Skeletal muscle tissue (tissue), 4 donors: ENCODE measurements around the gene STARD8. TPM values are rescaled to one million over a fixed set of nuclear protein-coding genes. Genes with fewer than 3 reads are reported as not detected.
"Not testable (repeated sequence)": the region's sequence is repeated elsewhere in the genome, so short reads cannot be mapped to it uniquely, and the experiment has no call there.

ENCODE experiments used
- H3K27ac ChIP-seq: one replicate; pipeline ENCODE4 v1.7.0; 2013; ENCODE audit warnings: mild to moderate bottlenecking, low read depth, low read length, inconsistent platforms
- H3K27me3 ChIP-seq, 3 donors: one replicate each; pipeline ENCODE4 v1.7.0; 2013; ENCODE audit warnings: low read length in 3 of 3; ENCODE audit not compliant: control insufficient read depth in 3 of 3, insufficient read depth in 3 of 3
- H3K36me3 ChIP-seq, 3 donors: one replicate each; pipeline ENCODE4 v1.7.0; 2013; ENCODE audit warnings: low read length in 3 of 3; ENCODE audit not compliant: control insufficient read depth in 3 of 3, insufficient read depth in 3 of 3
- H3K4me1 ChIP-seq, 3 donors: one replicate each; pipeline ENCODE4 v1.7.0; 2013; ENCODE audit warnings: low read length in 3 of 3, mild to moderate bottlenecking in 3 of 3; ENCODE audit not compliant: control insufficient read depth in 3 of 3, insufficient read depth in 3 of 3
- H3K4me3 ChIP-seq, 3 donors: one replicate each; pipeline ENCODE4 v1.7.0; 2013; ENCODE audit warnings: low read length in 3 of 3
- H3K9ac ChIP-seq, 3 donors: one replicate each; pipeline ENCODE4 v1.7.0; 2013; ENCODE audit warnings: low read length in 3 of 3, mild to moderate bottlenecking in 3 of 3, moderate library complexity in 2 of 3, low read depth in 1 of 3
- H3K9me3 ChIP-seq, 3 donors: one replicate each; pipeline ENCODE4 v1.7.0; 2013; ENCODE audit warnings: low read length in 3 of 3; ENCODE audit not compliant: control insufficient read depth in 3 of 3
- total RNA-seq: library from RNA; depleted of rRNA; stranded (reverse); fragments of >200 nt; gene quantifications from one replicate; pipeline ENCODE4 v1.2.3, GENCODE V29; 2014
- donor health status: Osteomylitis.

Gene STARD8
- total RNA-seq: 8.9 TPM

- Histone ChIP-seq H3K36me3 (no peaks in the 10 kb centered on the region), H3K27ac (no peak within 1 kb of the TSS), H3K4me1 (peaks cover 0 to 3% (median 0%) of the 10 kb centered on the region in 3 donors), H3K9me3 (no peaks in the 10 kb centered on the region), H3K9ac (peak within 1 kb of the TSS in 2 of 3 donors; percentile 23 to 25), H3K27me3 (peaks cover 0 to 9% (median 0%) of the 10 kb centered on the region in 3 donors), H3K4me3 (peak within 1 kb of the TSS in 2 of 3 donors; percentile 49 to 51)
Measured at GRCh38 chrX:68647156-68647957, at the start of gene STARD8. Gene STARD8, plus strand, starts transcription at chrX:68647666. Its CDS starts 217 bp downstream, at chrX:68647883.

- no peak overlapping the region for H3K4me3 ChIP-seq
- no peaks in the 10 kb centered on the region for H3K4me1 ChIP-seq
- no peak overlapping the region for H3K27ac ChIP-seq
- no peak overlapping the region for H3K9ac ChIP-seq
- peaks cover 0 to 8% (median 0%) of the 10 kb centered on the region in 3 donors for H3K9me3 ChIP-seq
- no peaks in the 10 kb centered on the region for H3K27me3 ChIP-seq
- H3K36me3 ChIP-seq: no peaks in the 10 kb centered on the region
Measured at GRCh38 chrX:68598841-68599240, 48.6 kb upstream of the STARD8 start.

DNA sequence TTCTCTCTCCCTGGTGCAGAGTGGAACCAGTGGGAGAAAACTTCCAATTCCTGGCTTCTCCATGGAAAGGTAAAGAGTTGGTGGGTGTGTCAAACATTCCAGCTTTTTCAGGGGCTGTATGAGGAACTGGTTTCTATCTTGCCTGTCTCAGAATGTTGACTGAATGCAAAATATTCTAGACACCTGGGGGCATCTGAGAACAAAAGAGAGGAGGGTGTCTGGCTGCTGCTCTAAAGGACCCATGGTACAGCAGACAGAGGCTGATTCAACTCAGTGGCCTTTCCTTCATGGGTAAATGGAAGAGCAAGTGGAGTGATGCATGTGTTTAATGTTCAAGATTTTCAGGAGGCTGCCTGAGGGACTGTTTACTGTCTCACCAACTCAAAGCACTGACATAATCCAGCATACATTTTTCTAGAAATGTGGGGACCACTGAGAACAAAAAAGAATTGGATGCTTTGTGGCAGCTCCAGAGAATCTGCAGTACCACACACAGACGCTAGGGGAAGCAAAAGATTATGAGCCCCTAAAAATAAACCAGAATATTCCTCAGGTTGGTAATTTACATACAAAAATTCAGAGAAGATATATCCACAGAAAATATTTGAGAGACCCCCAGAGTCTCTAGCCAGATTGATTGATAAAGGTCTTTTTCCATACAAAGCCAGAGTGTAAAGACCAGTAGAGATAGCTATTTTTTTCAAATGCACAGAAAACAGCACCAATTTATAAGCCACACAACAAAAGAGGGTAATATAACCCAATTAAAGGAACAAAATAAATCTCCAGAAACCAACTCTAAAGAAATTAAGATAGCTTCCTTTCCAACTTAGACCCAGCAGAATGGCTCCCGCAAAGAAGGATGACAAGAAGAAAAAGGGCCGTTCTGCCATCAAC lies 48.0 kb upstream of the STARD8 start:
- H3K4me3 ChIP-seq: no peak overlapping the region
- no peak overlapping the region for H3K27ac ChIP-seq
- peaks cover 0 to 8% (median 0%) of the 10 kb centered on the region in 3 donors for H3K9me3 ChIP-seq
- no peaks in the 10 kb centered on the region for H3K36me3 ChIP-seq
- H3K9ac ChIP-seq: no peak overlapping the region
- H3K27me3 ChIP-seq: no peaks in the 10 kb centered on the region
- no peaks in the 10 kb centered on the region for H3K4me1 ChIP-seq

- H3K27ac ChIP-seq, H3K9ac ChIP-seq, H3K27me3 ChIP-seq, H3K36me3 ChIP-seq, H3K4me3 ChIP-seq, H3K9me3 ChIP-seq, H3K4me1 ChIP-seq: not testable (repeated sequence)
Measured at GRCh38 chrX:68604216-68604615, 43.2 kb upstream of the STARD8 start.

- not testable (repeated sequence) for H3K4me3 ChIP-seq, H3K27me3 ChIP-seq, H3K4me1 ChIP-seq, H3K9ac ChIP-seq, H3K9me3 ChIP-seq, H3K36me3 ChIP-seq, H3K27ac ChIP-seq
Measured at GRCh38 chrX:68614733-68615132, 32.7 kb upstream of the STARD8 start.

DNA sequence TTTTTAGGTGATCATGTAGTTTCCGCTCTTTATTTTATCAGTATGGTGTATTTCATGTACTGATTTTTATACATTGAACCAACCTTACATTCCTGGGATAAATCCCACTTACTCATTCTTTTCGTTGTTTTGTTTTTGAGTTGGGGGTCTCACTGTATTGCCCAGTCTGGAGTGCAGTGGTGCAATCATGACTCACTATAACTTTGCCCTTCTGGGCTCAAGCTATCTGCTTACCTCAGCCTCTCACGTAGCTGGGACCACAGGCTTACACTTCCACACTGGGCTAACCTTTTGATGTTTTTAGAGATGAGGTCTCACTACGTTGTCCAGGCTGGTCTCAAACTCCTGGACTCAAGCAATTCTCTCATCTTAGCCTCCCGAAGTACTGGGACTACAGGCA lies 19.5 kb upstream of the STARD8 start:
- Histone ChIP-seq H3K9me3 (no peaks in the 10 kb centered on the region), H3K4me1 (no peaks in the 10 kb centered on the region), H3K4me3 (no peak overlapping the region), H3K36me3 (no peaks in the 10 kb centered on the region), H3K27ac (no peak overlapping the region), H3K9ac (no peak overlapping the region), H3K27me3 (no peaks in the 10 kb centered on the region)

- H3K4me1 ChIP-seq, H3K9ac ChIP-seq, H3K36me3 ChIP-seq, H3K9me3 ChIP-seq, H3K27ac ChIP-seq, H3K4me3 ChIP-seq, H3K27me3 ChIP-seq: not testable (repeated sequence)
Measured at GRCh38 chrX:68629936-68630335, 17.5 kb upstream of the STARD8 start.

GRCh38 chrX:68631336-68631735 lies 16.1 kb upstream of the STARD8 start:
- Histone ChIP-seq H3K9ac (no peak overlapping the region), H3K4me3 (no peak overlapping the region), H3K27ac (no peak overlapping the region), H3K9me3 (no peaks in the 10 kb centered on the region), H3K36me3 (no peaks in the 10 kb centered on the region), H3K27me3 (no peaks in the 10 kb centered on the region), H3K4me1 (no peaks in the 10 kb centered on the region)

DNA sequence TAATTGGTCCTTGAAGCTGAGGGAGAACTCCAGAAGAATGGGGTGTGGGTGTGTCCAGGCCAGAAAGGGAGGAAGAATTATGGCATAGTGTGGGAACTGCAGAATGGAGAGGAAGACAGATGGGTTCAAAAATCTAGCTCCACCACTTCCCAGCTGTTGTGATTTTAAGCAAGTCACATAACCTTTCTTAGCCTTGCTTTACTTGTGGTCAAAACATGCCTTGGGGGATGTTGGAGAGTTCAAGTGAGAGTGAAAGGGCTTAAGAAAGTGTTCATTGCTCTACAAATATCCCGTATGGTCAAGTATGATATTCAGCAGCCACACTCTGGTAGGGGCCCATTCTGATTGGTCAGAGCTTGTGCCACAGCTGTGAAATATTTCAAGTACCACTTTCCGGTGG lies 15.0 kb upstream of the STARD8 start:
- no peak overlapping the region for H3K9ac ChIP-seq
- no peaks in the 10 kb centered on the region for H3K36me3 ChIP-seq
- no peak overlapping the region for H3K27ac ChIP-seq
- H3K9me3 ChIP-seq: no peaks in the 10 kb centered on the region
- H3K4me1 ChIP-seq: no peaks in the 10 kb centered on the region
- H3K4me3 ChIP-seq: no peak overlapping the region
- H3K27me3 ChIP-seq: peaks cover 0 to 6% (median 0%) of the 10 kb centered on the region in 3 donors

GRCh38 chrX:68633981-68634380 lies 13.5 kb upstream of the STARD8 start:
- no peak overlapping the region for H3K27ac ChIP-seq

More at GRCh38 chrX:68633981-68634380, 13.5 kb upstream of the STARD8 start:
- Histone ChIP-seq H3K4me3 (no peak overlapping the region), H3K9ac (no peak overlapping the region), H3K27me3 (peaks cover 0 to 9% (median 0%) of the 10 kb centered on the region in 3 donors), H3K4me1 (no peaks in the 10 kb centered on the region), H3K9me3 (no peaks in the 10 kb centered on the region), H3K36me3 (no peaks in the 10 kb centered on the region)
